ENCODE data around the gene SRSF3.

Gene SRSF3

GRCh38 chr6:36594029-36594815, at the start of gene SRSF3:
TSS of gene SRSF3 (plus strand) at chr6:36594362. CDS start at chr6:36596763, 2,401 bp downstream.
- H3K4me3 ChIP-seq (ENCODE audit: low read length), result peak within 1 kb of the TSS; percentile 90
- DNase-seq (ENCODE audit: low read depth), result peak; percentile 98
- peak; percentile 42 for TF ChIP-seq CTCF (conservative IDR thresholded peaks at IDR 0.05; ENCODE audit: low read length)

- TF ChIP-seq CTCF (conservative IDR thresholded peaks at IDR 0.05; ENCODE audit: low read length), result no peak
- no peak for DNase-seq (ENCODE audit: low read depth)
These were observed 48.3 kb upstream of the SRSF3 start for GRCh38 chr6:36545767-36546307.

GRCh38 chr6:36546308-36546919, 47.7 kb upstream of the SRSF3 start:
- DNase-seq (ENCODE audit: low read depth), result peak; percentile 17
- peak overlapping the region; percentile 98 for H3K4me3 ChIP-seq (ENCODE audit: low read length)
- TF ChIP-seq CTCF (conservative IDR thresholded peaks at IDR 0.05; ENCODE audit: low read length), result no peak

More at GRCh38 chr6:36545767-36546307, 48.3 kb upstream of the SRSF3 start:
- peak overlapping the region; percentile 98 for H3K4me3 ChIP-seq (ENCODE audit: low read length)

GRCh38 chr6:36546920-36547645, 47.1 kb upstream of the SRSF3 start, which contains the start of gene STK38:
TSS of gene STK38 (minus strand) at chr6:36547479. CDS start at chr6:36540202, 7,277 bp downstream.
- DNase-seq (ENCODE audit: low read depth), result peak; percentile 84
- TF ChIP-seq CTCF (conservative IDR thresholded peaks at IDR 0.05; ENCODE audit: low read length), result peak; percentile 24
- peak within 1 kb of the TSS; percentile 98 for H3K4me3 ChIP-seq (ENCODE audit: low read length)

GRCh38 chr6:36547646-36548400, 46.3 kb upstream of the SRSF3 start:
- no peak for TF ChIP-seq CTCF (conservative IDR thresholded peaks at IDR 0.05; ENCODE audit: low read length)
- no peak overlapping the region for H3K4me3 ChIP-seq (ENCODE audit: low read length)
- no peak for DNase-seq (ENCODE audit: low read depth)

- TF ChIP-seq CTCF (conservative IDR thresholded peaks at IDR 0.05; ENCODE audit: low read length), result no peak
- H3K4me3 ChIP-seq (ENCODE audit: low read length), result no peak overlapping the region
- no peak for DNase-seq (ENCODE audit: low read depth)
These were observed 45.8 kb upstream of the SRSF3 start for GRCh38 chr6:36548401-36548743.

All from AG10803 (cell line).